WTC11 (cell line): ENCODE data around the gene IFITM5.
"Not testable (repeated sequence)": the region's sequence is repeated elsewhere in the genome, so short reads cannot be mapped to it uniquely, and the experiment has no call there.

Experiments
- CBFB ChIP-seq: sonication (generic); formaldehyde crosslinking; IDR thresholded peaks from 2 replicates; pipeline ENCODE4 v1.8.1; 2022; ENCODE audit warnings: mild to moderate bottlenecking, low read depth, missing genetic modification reagents
- CREB1 ChIP-seq: sonication (generic); formaldehyde crosslinking; IDR thresholded peaks from 2 replicates; pipeline ENCODE4 v1.8.0; 2023; ENCODE audit warnings: mild to moderate bottlenecking, missing genetic modification reagents
- ZNF317 ChIP-seq: sonication (generic); formaldehyde crosslinking; IDR thresholded peaks from 2 replicates; pipeline ENCODE4 v1.8.1; 2023; ENCODE audit warnings: low read depth, mild to moderate bottlenecking, moderate library complexity, missing genetic modification reagents, borderline replicate concordance
- TF ChIP-seq, protein P1 (sequence below): fragments of 250-450 bp; sonication (Bioruptor Pico); IDR thresholded peaks from 2 replicates; pipeline ENCODE4 v1.9.0; 2021; ENCODE audit warnings: mild to moderate bottlenecking
- TF ChIP-seq, protein P2 (sequence below): sonication (generic); formaldehyde crosslinking; IDR thresholded peaks from 2 replicates; pipeline ENCODE4 v1.8.0; 2022; ENCODE audit warnings: missing genetic modification reagents
- TF ChIP-seq, protein P3 (sequence below): fragments of 200-600 bp; IDR thresholded peaks from 2 replicates; pipeline ENCODE4 v1.8.0; 2022; ENCODE audit warnings: antibody characterized with exemption
- TF ChIP-seq, protein P4 (sequence below): sonication (generic); formaldehyde crosslinking; IDR thresholded peaks from 2 replicates; pipeline ENCODE4 v1.8.1; 2022; ENCODE audit warnings: low read depth, mild to moderate bottlenecking, moderate library complexity, missing genetic modification reagents, borderline replicate concordance
- TF ChIP-seq, protein P5 (sequence below): sonication (generic); formaldehyde crosslinking; IDR thresholded peaks from 2 replicates; pipeline ENCODE4 v1.8.1; 2022; ENCODE audit warnings: low read depth, missing genetic modification reagents, borderline replicate concordance

DNA sequence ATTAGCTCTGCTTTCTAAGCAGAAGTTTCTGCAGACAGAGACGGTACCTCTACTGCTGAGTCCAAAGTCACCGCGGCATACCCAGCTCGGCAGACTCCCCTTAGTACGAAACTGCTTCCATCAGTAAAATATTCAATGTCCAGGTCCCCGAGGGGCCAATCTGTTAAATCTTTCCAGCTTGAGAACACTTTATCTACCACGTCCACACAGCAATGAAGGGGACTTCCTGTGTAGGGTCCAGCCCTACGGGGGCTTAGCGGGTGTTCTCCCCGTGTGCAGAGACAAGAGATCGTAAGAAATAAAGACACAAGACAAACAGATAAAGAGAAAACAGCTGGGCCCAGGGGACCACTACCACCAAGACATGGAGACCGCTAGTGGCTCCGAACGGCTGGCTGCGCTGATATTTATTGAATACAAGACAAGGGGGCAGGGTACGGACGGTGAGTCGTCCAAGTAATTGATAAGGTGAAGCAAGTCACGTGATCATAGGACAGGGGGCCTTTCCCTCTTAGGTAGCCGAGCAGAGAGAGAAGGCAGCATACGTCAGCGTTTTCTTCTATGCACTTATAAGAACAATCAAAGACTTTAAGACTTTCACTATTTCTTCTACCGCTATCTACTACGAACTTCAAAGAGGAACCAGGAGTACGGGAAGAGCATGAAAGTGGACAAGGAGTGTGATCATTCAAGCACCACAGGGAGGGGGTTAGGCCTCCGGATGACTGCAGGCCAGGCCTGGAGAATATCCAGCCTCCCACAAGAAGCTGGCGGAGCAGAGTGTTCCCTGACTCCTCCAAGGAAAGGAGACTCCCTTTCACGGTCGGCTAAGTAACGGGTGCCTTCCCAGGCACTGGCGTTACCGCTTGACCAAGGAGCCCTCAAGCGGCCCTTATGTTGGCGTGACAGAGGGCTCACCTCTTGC, 25.5 kb upstream of the IFITM5 start:
- TF ChIP-seq, protein P1, sequence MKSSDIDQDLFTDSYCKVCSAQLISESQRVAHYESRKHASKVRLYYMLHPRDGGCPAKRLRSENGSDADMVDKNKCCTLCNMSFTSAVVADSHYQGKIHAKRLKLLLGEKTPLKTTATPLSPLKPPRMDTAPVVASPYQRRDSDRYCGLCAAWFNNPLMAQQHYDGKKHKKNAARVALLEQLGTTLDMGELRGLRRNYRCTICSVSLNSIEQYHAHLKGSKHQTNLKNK (CRISPR knock-in tag): not testable (repeated sequence)
- TF ChIP-seq, protein P2, sequence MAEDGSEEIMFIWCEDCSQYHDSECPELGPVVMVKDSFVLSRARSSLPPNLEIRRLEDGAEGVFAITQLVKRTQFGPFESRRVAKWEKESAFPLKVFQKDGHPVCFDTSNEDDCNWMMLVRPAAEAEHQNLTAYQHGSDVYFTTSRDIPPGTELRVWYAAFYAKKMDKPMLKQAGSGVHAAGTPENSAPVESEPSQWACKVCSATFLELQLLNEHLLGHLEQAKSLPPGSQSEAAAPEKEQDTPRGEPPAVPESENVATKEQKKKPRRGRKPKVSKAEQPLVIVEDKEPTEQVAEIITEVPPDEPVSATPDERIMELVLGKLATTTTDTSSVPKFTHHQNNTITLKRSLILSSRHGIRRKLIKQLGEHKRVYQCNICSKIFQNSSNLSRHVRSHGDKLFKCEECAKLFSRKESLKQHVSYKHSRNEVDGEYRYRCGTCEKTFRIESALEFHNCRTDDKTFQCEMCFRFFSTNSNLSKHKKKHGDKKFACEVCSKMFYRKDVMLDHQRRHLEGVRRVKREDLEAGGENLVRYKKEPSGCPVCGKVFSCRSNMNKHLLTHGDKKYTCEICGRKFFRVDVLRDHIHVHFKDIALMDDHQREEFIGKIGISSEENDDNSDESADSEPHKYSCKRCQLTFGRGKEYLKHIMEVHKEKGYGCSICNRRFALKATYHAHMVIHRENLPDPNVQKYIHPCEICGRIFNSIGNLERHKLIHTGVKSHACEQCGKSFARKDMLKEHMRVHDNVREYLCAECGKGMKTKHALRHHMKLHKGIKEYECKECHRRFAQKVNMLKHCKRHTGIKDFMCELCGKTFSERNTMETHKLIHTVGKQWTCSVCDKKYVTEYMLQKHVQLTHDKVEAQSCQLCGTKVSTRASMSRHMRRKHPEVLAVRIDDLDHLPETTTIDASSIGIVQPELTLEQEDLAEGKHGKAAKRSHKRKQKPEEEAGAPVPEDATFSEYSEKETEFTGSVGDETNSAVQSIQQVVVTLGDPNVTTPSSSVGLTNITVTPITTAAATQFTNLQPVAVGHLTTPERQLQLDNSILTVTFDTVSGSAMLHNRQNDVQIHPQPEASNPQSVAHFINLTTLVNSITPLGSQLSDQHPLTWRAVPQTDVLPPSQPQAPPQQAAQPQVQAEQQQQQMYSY (CRISPR knock-in tag): not testable (repeated sequence)
- TF ChIP-seq, protein P3, sequence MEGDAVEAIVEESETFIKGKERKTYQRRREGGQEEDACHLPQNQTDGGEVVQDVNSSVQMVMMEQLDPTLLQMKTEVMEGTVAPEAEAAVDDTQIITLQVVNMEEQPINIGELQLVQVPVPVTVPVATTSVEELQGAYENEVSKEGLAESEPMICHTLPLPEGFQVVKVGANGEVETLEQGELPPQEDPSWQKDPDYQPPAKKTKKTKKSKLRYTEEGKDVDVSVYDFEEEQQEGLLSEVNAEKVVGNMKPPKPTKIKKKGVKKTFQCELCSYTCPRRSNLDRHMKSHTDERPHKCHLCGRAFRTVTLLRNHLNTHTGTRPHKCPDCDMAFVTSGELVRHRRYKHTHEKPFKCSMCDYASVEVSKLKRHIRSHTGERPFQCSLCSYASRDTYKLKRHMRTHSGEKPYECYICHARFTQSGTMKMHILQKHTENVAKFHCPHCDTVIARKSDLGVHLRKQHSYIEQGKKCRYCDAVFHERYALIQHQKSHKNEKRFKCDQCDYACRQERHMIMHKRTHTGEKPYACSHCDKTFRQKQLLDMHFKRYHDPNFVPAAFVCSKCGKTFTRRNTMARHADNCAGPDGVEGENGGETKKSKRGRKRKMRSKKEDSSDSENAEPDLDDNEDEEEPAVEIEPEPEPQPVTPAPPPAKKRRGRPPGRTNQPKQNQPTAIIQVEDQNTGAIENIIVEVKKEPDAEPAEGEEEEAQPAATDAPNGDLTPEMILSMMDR: not testable (repeated sequence)
- TF ChIP-seq, protein P4, sequence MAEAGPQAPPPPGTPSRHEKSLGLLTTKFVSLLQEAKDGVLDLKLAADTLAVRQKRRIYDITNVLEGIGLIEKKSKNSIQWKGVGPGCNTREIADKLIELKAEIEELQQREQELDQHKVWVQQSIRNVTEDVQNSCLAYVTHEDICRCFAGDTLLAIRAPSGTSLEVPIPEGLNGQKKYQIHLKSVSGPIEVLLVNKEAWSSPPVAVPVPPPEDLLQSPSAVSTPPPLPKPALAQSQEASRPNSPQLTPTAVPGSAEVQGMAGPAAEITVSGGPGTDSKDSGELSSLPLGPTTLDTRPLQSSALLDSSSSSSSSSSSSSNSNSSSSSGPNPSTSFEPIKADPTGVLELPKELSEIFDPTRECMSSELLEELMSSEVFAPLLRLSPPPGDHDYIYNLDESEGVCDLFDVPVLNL (CRISPR knock-in tag): not testable (repeated sequence)
- not testable (repeated sequence) for TF ChIP-seq CBFB; ZNF317 (CRISPR knock-in tag); CREB1 (CRISPR knock-in tag)
- TF ChIP-seq, protein P5, sequence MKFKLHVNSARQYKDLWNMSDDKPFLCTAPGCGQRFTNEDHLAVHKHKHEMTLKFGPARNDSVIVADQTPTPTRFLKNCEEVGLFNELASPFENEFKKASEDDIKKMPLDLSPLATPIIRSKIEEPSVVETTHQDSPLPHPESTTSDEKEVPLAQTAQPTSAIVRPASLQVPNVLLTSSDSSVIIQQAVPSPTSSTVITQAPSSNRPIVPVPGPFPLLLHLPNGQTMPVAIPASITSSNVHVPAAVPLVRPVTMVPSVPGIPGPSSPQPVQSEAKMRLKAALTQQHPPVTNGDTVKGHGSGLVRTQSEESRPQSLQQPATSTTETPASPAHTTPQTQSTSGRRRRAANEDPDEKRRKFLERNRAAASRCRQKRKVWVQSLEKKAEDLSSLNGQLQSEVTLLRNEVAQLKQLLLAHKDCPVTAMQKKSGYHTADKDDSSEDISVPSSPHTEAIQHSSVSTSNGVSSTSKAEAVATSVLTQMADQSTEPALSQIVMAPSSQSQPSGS: not testable (repeated sequence)
